Measurements from ENCODE around the gene IQSEC1. TPM values are rescaled to one million over a fixed set of nuclear protein-coding genes. Genes with fewer than 3 reads are reported as not detected.

The IQSEC1 gene
- total and polyA plus RNA-seq, 2 donors (not counting 3 experiments of a cell fraction or from before 2014, with no cell fraction given), result 5.2 to 18.0 TPM

- Histone ChIP-seq H3K4me1 (ENCODE audit: control insufficient read depth, extremely low read depth, insufficient read depth, low read length) (no peaks in the 10 kb centered on the region), H3K9me1 (replicated peaks; ENCODE audit: control insufficient read depth, extremely low read depth, insufficient read depth, low read length) (no peaks in the 10 kb centered on the region), H3K4me2 (ENCODE audit: insufficient read depth, low read length) (no peak overlapping the region), H3K4me3 (replicated peaks in 1 of 3; ENCODE audit: insufficient read depth in 1 of 3, low read depth in 1 of 3, low read length in 3 of 3) (no peak overlapping the region), H3K27me3 (ENCODE audit: control insufficient read depth in 2 of 2, insufficient read depth in 2 of 2, low read length in 2 of 2) (peaks cover 3 to 9% of the 10 kb centered on the region in 2 experiments), H3K79me2 (ENCODE audit: control insufficient read depth, insufficient read depth, low read length) (no peaks in the 10 kb centered on the region), H3K9ac (replicated peaks; ENCODE audit: extremely low read depth, insufficient read depth, low read length) (no peak overlapping the region), H4K20me1 (replicated peaks; ENCODE audit: control insufficient read depth, extremely low read depth, insufficient read depth, low read length) (no peaks in the 10 kb centered on the region), H3K27ac (ENCODE audit: insufficient read depth, low read depth, low read length) (no peak overlapping the region), H2AFZ (ENCODE audit: low read depth, low read length) (no peak overlapping the region), H3K9me3 (replicated peaks; ENCODE audit: control insufficient read depth, insufficient read depth, low read length) (no peaks in the 10 kb centered on the region), H3K36me3 (ENCODE audit: control insufficient read depth in 2 of 2, extremely low read depth in 1 of 2, insufficient read depth in 2 of 2, low read length in 2 of 2) (no peaks in the 10 kb centered on the region)
- no peak for FAIRE-seq
- ChIA-PET POLR2A (no interaction called here), CTCF (interaction anchor here (1.4 to 5.2 kb wide), 3 partner anchors 9 to 118 kb away, joined by 3 to 101 read pairs (median 8); no protein-coding TSS in a partner anchor)
- TF ChIP-seq MYC (IDR thresholded peaks at IDR 0.05; ENCODE audit: low read depth, low read length), result no peak
- TF ChIP-seq CTCF (IDR thresholded peaks at IDR 0.05; ENCODE audit: extremely low read depth in 1 of 2, insufficient read depth in 1 of 2, low read depth in 1 of 2, low read length in 2 of 2), result no peak
- no peak for TF ChIP-seq MAX (IDR thresholded peaks at IDR 0.05; ENCODE audit: insufficient read depth, insufficient read length)
- TF ChIP-seq POLR2A (IDR thresholded peaks at IDR 0.05; ENCODE audit: low read depth, low read length), result no peak
- no peak for TF ChIP-seq EZH2 (IDR thresholded peaks at IDR 0.05; ENCODE audit: borderline replicate concordance, low read depth, low read length, severe bottlenecking)
- no peak for TF ChIP-seq FOS (IDR thresholded peaks at IDR 0.05; ENCODE audit: borderline replicate concordance, insufficient read depth, low read length)
- TF ChIP-seq POLR2AphosphoS5 (IDR thresholded peaks at IDR 0.05; ENCODE audit: insufficient read depth, low read depth, low read length), result no peak
- no peak for TF ChIP-seq GATA2 (IDR thresholded peaks at IDR 0.05; ENCODE audit: insufficient read depth, insufficient read length, low read depth, low read length)
- no peak for TF ChIP-seq JUN (IDR thresholded peaks at IDR 0.05; ENCODE audit: borderline replicate concordance, insufficient read depth, insufficient read length, low read depth)
- dilution Hi-C loops (cut with MboI; ENCODE audit: extremely low pct_ligation_motif_present, low sequenced_read_pairs) (no loop called here), intact Hi-C loops (cut with micrococcal nuclease) (loop anchor here (10.0 kb wide), 1 partner anchor 781 kb away; no protein-coding TSS in a partner anchor)
- DNase-seq (ENCODE audit: low read depth, low spot score), result no peak
- BruUV-seq (replicated peaks), result no TSS peak
Observed at GRCh38 chr3:12986031-12986430, 87.2 kb downstream of the IQSEC1 start.
